ENCODE data around the gene CXCL13.
"Not testable (repeated sequence)": the region's sequence is repeated elsewhere in the genome, so short reads cannot be mapped to it uniquely, and the experiment has no call there.

Gene CXCL13

GRCh38 chr4:77600521-77601451 lies 4.8 kb upstream of the CXCL13 start:
- DNase-seq, result no peak
- intact Hi-C loops (cut with DNase I), result loop anchor here (5.0 kb wide), 1 partner anchor 218 kb away; no protein-coding TSS in a partner anchor

GRCh38 chr4:77601614-77602187 lies 3.9 kb upstream of the CXCL13 start:
- intact Hi-C loops (cut with DNase I), result loop anchor here (5.0 kb wide), 1 partner anchor 219 kb away; no protein-coding TSS in a partner anchor
- DNase-seq, result no peak

GRCh38 chr4:77613267-77613666 lies 7.6 kb downstream of the CXCL13 start:
- intact Hi-C loops (cut with DNase I), result no loop called here

GRCh38 chr4:77615153-77615552 lies 9.5 kb downstream of the CXCL13 start:
- no peak for DNase-seq
- intact Hi-C loops (cut with DNase I), result loop anchor here (5.0 kb wide), 2 partner anchors 82 to 228 kb away; no protein-coding TSS in a partner anchor

More at GRCh38 chr4:77613267-77613666, 7.6 kb downstream of the CXCL13 start:
- no peak for DNase-seq

DNA sequence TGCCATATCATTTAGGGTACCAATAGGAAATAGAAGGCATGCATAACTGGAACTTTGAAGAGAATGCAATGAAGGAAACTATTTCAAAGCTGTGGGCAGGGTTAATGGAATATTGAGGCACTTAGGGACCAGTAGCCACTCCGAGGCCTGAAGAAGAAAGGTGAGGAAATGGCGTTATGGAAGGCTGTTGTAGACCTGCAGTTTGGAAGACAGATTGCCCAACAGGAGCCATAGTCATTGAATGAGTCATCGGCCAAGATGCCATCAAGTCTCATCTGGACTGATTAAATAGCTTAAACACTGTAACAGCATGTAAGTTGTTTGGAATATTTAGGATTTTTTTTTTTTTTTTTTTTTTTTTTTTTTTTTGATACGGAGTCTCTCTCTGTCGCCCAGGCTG lies 11.6 kb downstream of the CXCL13 start:
- no peak for DNase-seq
- intact Hi-C loops (cut with DNase I), result loop anchor here (5.0 kb wide), 2 partner anchors 80 to 230 kb away; no protein-coding TSS in a partner anchor

DNA sequence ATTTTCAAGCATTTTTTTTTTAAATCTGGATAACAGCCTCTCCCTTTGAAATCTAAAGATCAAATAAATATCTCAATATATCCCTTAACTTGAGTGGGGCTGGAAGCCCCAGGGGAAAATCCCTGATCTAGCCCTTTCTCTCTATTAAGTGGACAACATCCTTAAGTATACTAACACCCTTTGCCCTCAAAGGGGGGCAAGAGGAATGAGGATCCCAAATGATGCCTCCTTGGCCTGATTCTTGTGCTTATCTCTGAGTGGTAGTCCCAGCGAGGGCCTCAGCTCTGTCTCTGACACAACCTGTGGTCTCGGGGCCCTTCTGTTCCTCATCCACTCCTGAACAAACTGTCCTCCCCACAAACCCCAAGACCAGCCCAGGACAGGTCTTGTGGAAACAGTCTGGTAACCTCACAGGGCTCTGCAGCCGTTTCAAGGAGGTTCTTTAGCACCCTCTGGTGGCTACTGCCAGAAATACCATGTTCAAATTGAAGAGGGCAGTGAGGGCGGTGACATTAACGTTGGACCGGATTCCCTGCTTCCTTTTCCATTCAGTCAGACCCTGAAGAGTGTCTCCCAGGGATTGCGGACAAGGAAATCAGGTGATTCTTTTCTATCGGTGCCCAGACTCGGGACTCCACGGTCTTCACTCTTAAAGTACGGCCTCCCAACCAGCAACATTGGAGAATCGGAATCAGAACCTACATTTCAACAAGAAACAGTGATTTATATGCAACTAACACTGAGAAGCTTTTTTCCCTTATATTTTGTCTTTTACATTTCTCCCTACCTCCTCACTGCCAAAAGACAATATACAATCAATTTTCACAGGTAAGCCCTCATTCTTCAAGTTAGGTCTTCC lies 13.0 kb downstream of the CXCL13 start:
- peak in 8 of 10 donors; percentile 19 to 90 (median 58) for DNase-seq
- intact Hi-C loops (cut with DNase I), result loop anchor here (5.0 kb wide), 2 partner anchors 79 to 231 kb away; no protein-coding TSS in a partner anchor

DNA sequence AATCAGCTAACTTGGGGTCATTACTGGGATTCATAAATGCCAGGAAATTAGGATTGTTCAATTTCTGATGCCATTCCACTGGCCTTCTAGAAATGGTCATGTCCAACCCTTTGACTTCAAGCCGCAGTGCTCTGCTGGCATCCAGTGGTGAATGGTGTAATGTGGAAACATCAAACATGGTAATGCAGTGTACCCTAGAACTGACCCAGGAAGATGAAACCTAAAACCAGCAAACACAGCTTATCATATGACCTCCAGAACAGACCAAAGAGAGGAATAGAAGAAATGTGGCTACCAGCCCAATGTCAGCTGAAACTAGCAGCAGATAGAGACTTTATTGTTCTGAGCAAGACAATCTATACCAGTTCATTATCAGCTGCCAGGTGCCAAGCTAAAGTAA lies 13.8 kb downstream of the CXCL13 start:
- DNase-seq, result peak in 4 of 10 donors; percentile 13 to 84 (median 38)

DNA sequence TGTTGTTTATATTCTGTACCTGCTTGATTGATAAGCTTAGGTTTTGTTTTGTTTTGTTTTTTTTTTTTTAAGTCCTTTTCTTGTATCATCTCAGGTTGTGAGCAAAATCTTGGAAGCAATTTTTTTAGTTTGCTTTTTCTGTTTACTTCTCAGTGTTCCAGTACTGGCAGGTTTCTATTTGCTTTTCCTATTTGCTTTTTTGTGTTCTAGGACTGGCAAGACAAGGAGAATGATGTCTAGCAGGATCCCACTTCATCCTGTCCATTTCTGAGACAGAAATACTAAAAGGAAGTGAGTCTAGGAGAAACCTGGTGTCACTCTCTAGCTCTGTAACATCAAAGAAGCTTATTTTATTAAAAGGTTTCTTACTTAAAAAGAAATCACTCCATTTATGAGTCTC lies 15.6 kb downstream of the CXCL13 start:
- no peak for DNase-seq
- intact Hi-C loops (cut with DNase I), result no loop called here

More for the DNA sequence above, 13.8 kb downstream of the CXCL13 start:
- intact Hi-C loops (cut with DNase I), result loop anchor here (5.0 kb wide), 2 partner anchors 78 to 232 kb away; no protein-coding TSS in a partner anchor

- no peak for DNase-seq
- intact Hi-C loops (cut with DNase I), result no loop called here
These were observed 17.5 kb downstream of the CXCL13 start for GRCh38 chr4:77623091-77623490.

GRCh38 chr4:77624213-77624612 lies 18.6 kb downstream of the CXCL13 start:
- no peak for DNase-seq
- intact Hi-C loops (cut with DNase I), result no loop called here

GRCh38 chr4:77625485-77625884 lies 19.9 kb downstream of the CXCL13 start:
- intact Hi-C loops (cut with DNase I), result no loop called here
- no peak for DNase-seq

GRCh38 chr4:77629885-77630284 lies 24.3 kb downstream of the CXCL13 start:
- intact Hi-C loops (cut with DNase I), result no loop called here
- no peak for DNase-seq

DNA sequence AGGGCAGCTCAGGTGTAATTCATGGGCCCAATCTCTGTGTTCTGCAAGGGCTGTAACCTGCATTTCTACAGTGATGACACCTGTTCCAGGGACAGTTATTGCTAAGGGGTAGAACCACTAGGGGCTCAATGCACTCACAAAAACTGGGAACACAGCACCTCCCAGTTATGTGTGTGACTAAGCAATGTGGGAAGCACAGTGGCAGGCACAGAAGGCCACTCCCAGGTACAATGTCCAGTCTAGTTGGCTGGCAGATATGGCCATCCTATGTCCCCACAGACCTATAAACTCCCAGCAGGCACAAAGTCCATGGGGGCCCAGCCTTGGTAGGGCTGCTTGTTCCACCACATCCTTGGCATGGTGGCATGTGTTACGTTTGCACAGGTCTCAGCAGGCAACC lies 25.7 kb downstream of the CXCL13 start:
- intact Hi-C loops (cut with DNase I), result no loop called here
- DNase-seq, result no peak

- DNase-seq, result no peak
- intact Hi-C loops (cut with DNase I), result no loop called here
These were observed 28.6 kb downstream of the CXCL13 start for GRCh38 chr4:77634132-77634785.

- DNase-seq, result no peak
- intact Hi-C loops (cut with DNase I), result no loop called here
These were observed 29.6 kb downstream of the CXCL13 start for GRCh38 chr4:77635246-77635645.

DNA sequence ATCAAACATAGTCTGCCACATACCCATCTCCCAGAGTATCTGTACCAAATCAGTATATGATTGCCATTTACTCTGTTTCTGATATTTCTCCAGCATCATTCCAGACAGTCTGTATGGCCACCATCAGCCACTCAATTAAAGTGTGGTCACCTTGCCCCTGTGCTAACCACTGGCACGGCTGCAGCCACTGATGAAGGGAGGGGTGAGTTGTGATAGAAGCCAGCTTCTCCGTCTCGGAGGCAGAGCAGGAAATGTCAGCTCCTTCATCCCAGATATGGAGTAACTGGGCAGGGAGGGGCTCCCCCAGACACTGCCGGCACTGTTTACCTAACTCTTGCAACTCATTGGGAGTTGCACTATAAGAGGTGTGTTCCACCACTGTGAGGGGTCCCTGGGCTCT lies 30.3 kb downstream of the CXCL13 start:
- intact Hi-C loops (cut with DNase I), result no loop called here
- no peak for DNase-seq

GRCh38 chr4:77636902-77637301 lies 31.3 kb downstream of the CXCL13 start:
- no peak for DNase-seq
- intact Hi-C loops (cut with DNase I), result no loop called here

DNA sequence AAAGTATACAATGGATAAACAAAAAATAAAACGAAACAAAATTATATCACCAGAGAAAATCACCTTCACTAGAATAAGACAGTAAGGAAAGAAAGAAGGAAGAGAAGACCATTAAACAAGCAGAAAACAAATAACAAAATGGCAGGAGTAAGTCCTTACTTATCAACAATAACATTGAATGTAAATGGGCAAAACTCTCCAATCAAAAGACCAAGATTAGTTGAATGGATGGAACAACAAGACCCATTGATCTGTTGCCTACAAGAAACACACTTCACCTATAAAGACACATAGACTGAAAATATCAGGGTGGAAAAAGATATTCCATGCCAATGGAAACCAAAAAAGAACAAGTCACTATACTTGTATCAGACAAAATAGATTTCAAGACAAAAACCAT lies 38.4 kb downstream of the CXCL13 start:
- intact Hi-C loops (cut with DNase I); DNase-seq: not testable (repeated sequence)

GRCh38 chr4:77650787-77651186 lies 45.2 kb downstream of the CXCL13 start:
- no peak for DNase-seq
- intact Hi-C loops (cut with DNase I), result no loop called here

DNA sequence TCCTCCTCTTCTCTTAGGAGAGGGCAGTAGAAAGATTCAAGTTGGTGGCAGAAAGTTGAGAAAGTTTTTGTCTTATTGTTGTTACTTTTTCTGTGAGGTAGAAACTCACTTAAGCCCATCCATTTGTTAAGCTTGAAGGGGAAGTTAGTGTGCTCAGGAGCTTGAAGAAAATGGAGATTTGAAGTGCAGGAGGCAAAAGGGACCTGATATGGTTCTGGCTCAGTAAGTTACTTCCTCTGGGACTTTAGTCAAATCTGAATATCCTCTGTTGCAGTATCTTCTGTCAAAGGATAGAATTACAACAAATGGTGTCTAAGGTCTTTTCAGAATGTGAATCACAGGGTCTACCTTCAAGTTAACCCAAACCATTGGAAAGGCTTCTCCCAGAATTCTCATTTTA lies 46.2 kb downstream of the CXCL13 start:
- no peak for DNase-seq
- intact Hi-C loops (cut with DNase I), result no loop called here

Measured in posterior cingulate gyrus (tissue), 11 donors.